ENCODE data around the gene ATP10B.

Gene ATP10B

GRCh38 chr5:160685219-160685618, 166.8 kb downstream of the ATP10B start:
- DNase-seq (ENCODE audit: low spot score): no peak
- in situ Hi-C loops (cut with MboI; ENCODE audit: low pct_unique_long_range_greater_than_20kb, low sequenced_read_pairs, unreplicated experiment): no loop called here
- TF ChIP-seq CTCF (IDR thresholded peaks at IDR 0.05; ENCODE audit: extremely low read depth, insufficient read depth, missing control alignments): no peak

GRCh38 chr5:160679567-160680309, 172.3 kb downstream of the ATP10B start:
- no peak for TF ChIP-seq CTCF (IDR thresholded peaks at IDR 0.05; ENCODE audit: extremely low read depth, insufficient read depth, missing control alignments)
- DNase-seq (ENCODE audit: low spot score): no peak
- in situ Hi-C loops (cut with MboI; ENCODE audit: low pct_unique_long_range_greater_than_20kb, low sequenced_read_pairs, unreplicated experiment): no loop called here

- in situ Hi-C loops (cut with MboI; ENCODE audit: low pct_unique_long_range_greater_than_20kb, low sequenced_read_pairs, unreplicated experiment): no loop called here
- no peak for DNase-seq (ENCODE audit: low spot score)
- peak; percentile 42 for TF ChIP-seq CTCF (IDR thresholded peaks at IDR 0.05; ENCODE audit: extremely low read depth, insufficient read depth, missing control alignments)
Measured at GRCh38 chr5:160675988-160676387, 176.0 kb downstream of the ATP10B start.

- no peak for DNase-seq (ENCODE audit: low spot score)
- in situ Hi-C loops (cut with MboI; ENCODE audit: low pct_unique_long_range_greater_than_20kb, low sequenced_read_pairs, unreplicated experiment): no loop called here
- no peak for TF ChIP-seq CTCF (IDR thresholded peaks at IDR 0.05; ENCODE audit: extremely low read depth, insufficient read depth, missing control alignments)
Measured at GRCh38 chr5:160674901-160675300, 177.1 kb downstream of the ATP10B start.

GRCh38 chr5:160672521-160672920, 179.5 kb downstream of the ATP10B start:
- no peak for TF ChIP-seq CTCF (IDR thresholded peaks at IDR 0.05; ENCODE audit: extremely low read depth, insufficient read depth, missing control alignments)
- in situ Hi-C loops (cut with MboI; ENCODE audit: low pct_unique_long_range_greater_than_20kb, low sequenced_read_pairs, unreplicated experiment): no loop called here
- no peak for DNase-seq (ENCODE audit: low spot score)

GRCh38 chr5:160668356-160668755, 183.7 kb downstream of the ATP10B start:
- no peak for TF ChIP-seq CTCF (IDR thresholded peaks at IDR 0.05; ENCODE audit: extremely low read depth, insufficient read depth, missing control alignments)
- in situ Hi-C loops (cut with MboI; ENCODE audit: low pct_unique_long_range_greater_than_20kb, low sequenced_read_pairs, unreplicated experiment): no loop called here
- no peak for DNase-seq (ENCODE audit: low spot score)
